ENCODE results near the gene SMG6. TPM values are rescaled to one million over a fixed set of nuclear protein-coding genes. Genes with fewer than 3 reads are reported as not detected.

Gene SMG6
- total and polyA plus RNA-seq, 5 experiments from 2014 or later, result 5.3 to 51.4 (median 13.5) TPM

DNA sequence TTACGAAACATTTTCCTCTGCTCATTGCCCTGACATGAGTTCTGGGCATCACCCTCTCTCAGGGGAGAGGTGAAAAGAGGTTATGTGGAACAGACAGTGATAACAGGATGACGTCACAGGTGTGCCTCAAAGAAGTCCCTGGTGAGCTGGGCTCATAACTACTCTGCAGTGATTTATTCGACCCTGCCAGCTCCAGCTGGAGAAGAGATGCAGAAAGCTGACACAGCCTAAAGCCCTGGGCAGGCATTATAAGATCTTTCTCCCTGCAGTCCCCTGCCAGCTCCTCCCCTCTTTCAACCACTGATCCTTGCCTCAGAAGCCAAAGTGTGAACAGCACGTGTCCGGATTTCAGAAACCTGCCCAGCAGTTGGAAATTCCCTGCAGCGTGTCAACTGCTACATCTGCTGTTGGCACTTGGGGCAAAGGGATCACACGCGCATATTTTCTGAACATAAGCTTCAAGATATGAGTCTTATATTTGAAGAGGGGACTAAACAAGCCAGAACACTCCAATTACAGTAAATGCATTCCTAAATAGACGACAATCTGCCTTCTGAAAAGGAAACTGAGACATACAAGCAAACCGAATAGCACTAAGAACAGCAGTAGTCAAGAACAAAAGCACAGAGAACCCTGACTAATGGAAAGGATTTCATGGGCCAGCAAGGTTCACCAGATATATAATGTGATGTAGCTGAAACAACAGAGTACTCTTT, 80.5 kb downstream of the SMG6 start:
- H3K9me3 Mint-ChIP-seq, result no peaks in the 10 kb centered on the region
- ATAC-seq (peak; percentile 52 to 69), DNase-seq (peak in 3 of 10 donors; percentile 4 to 58 (median 16))
- POLR2A ChIA-PET, result interaction anchor here (0.6 kb wide), 1 partner anchor 178 kb away, joined by 5 read pairs; no protein-coding TSS in a partner anchor
- peak overlapping the region in 3 of 10 donors; percentile 40 to 68 (median 43) for H3K4me3 Mint-ChIP-seq
- peaks cover 0 to 48% (median 7%) of the 10 kb centered on the region in 3 donors for H3K36me3 Mint-ChIP-seq
- H3K4me1 Mint-ChIP-seq, result peaks cover 15 to 45% (median 34%) of the 10 kb centered on the region in 4 donors
- peak overlapping the region in 8 of 10 donors; percentile 14 to 76 (median 68) for H3K27ac Mint-ChIP-seq
- no peaks in the 10 kb centered on the region for H3K27me3 Mint-ChIP-seq

DNA sequence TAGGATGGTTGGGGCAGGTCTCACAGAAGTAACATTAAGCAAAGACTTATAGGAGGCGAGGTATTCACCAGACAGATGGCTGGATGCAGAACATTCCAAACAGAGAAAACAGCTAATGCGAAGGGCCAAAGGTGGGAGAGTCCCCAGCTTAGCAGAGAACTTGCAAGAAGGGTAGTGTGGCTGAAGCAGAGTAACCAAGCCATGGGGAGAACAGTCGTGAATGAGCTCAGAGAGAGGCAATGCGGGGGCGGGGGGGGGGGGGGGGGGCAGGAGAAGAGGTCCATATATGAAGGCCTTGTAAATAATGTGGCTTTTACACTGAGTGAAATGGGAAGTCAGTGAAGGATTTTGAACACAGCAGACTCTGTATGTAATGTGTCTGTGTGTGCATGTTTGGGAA, 81.3 kb downstream of the SMG6 start:
- Mint-ChIP-seq H3K27me3 (no peaks in the 10 kb centered on the region), H3K9me3 (no peaks in the 10 kb centered on the region), H3K36me3 (peaks cover 0 to 48% (median 7%) of the 10 kb centered on the region in 3 donors), H3K4me1 (peaks cover 15 to 40% (median 36%) of the 10 kb centered on the region in 4 donors), H3K4me3 (peak overlapping the region in 1 of 10 donors; percentile 47), H3K27ac (peak overlapping the region in 4 of 10 donors; percentile 18 to 79 (median 68))
- ATAC-seq, result no peak
- POLR2A ChIA-PET, result no interaction called here
- no peak for DNase-seq

DNA sequence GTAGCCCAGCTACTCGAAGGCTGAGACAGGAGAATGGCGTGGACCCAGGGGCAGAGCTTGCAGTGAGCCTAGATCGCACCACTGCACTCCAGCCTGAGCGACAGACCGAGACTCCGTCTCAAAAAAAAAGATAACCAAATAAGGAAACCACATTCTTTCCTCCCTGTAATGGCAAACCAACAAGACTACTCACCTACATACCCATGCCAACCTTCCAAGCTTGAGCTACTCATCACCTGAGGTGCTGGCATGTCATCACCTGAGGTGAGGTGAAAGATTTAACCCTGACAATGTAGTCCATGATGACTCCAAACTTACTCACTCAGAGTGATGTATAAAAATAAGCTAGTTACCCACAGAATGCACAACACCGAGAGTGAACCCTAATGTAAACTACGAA, 85.2 kb downstream of the SMG6 start:
- Mint-ChIP-seq H3K36me3 (peaks cover 0 to 23% (median 7%) of the 10 kb centered on the region in 3 donors), H3K27me3 (no peaks in the 10 kb centered on the region), H3K9me3 (no peaks in the 10 kb centered on the region), H3K4me1 (peaks cover 25 to 55% (median 55%) of the 10 kb centered on the region in 4 donors), H3K27ac (peak overlapping the region in 9 of 10 donors; percentile 47 to 91 (median 75)), H3K4me3 (no peak overlapping the region)
- ATAC-seq, result no peak
- no peak for DNase-seq
- POLR2A ChIA-PET, result no interaction called here

DNA sequence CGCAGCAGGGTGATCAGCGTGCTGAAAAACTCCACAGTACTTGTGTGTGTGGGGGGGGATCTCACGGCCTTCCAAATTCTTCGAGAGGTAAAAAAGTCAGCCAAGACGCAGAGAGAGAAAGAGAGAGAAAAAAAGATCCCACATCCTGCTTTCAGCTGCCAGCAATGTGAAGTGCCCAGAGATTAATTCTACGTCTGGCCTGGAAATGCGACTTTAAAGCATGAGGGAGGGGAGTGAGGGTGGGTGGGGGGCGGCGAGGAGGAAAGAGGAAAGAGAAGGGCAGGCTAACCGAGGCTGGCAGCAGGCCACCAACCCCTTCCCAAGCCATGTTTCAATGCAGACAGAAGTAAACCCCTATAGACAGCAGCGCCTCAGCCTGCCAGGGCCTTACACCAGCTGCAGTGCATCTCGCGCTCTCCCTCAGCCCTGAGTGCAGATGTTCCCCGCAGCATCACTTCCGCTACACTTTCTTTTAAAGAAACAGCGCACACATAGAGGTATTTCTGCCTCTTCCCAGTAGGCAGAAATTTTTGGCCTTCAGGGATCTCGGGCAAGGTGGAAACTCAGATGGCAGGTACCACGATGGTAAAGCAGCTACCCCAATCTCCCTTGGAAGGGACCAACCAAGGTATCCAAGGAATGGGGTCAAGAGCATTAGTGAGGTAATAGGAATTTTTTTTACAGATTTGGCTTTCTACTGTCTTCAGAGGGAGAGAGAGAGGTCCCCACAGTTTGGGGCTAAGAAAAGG, 87.8 kb downstream of the SMG6 start:
- POLR2A ChIA-PET, result interaction anchor here (0.6 to 1.7 kb wide), 3 partner anchors 24 to 50 kb away, joined by 3 to 5 read pairs (median 4); no protein-coding TSS in a partner anchor
- ATAC-seq (peak; percentile 96), DNase-seq (peak; percentile 49 to 86 (median 70))
- Mint-ChIP-seq H3K27ac (peak overlapping the region; percentile 94 to 98 (median 96)), H3K4me3 (peak overlapping the region; percentile 75 to 87 (median 80)), H3K4me1 (peaks cover 26 to 61% (median 57%) of the 10 kb centered on the region in 4 donors), H3K36me3 (peaks cover 0 to 17% (median 6%) of the 10 kb centered on the region in 3 donors), H3K9me3 (no peaks in the 10 kb centered on the region), H3K27me3 (no peaks in the 10 kb centered on the region)

DNA sequence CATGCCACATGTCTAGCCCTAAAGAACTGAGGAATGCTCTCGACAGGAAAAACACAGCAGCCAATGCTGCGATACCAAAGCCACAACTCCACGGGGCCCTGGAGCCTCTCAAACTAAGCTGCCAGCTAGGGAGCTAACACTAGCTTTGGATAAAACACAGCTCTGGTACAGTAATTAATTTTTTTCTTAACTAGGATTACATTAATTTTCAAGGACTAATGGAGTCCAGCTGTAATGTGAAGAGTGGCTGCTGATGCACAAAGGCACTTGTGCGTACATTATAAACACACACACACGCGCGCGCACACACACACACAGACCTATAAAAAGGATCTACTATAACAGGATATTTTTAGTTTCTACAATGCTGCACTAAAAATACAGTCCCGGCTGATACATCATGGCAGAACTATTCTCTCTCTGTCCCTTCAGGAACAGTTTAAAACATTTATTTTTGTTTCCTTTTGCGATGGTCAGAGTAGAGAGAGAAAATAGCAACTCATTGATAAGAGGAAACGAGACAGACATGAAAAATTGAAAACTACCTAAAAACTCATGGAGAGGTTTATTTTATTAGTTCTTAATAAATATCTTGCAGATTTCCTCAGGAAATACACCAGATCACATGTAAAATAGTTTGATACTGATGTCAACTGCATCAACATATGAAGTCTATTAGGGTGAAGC, 88.5 kb downstream of the SMG6 start:
- H3K9me3 Mint-ChIP-seq, result no peaks in the 10 kb centered on the region
- H3K27ac Mint-ChIP-seq, result peak overlapping the region; percentile 94 to 98 (median 96)
- H3K27me3 Mint-ChIP-seq, result no peaks in the 10 kb centered on the region
- no peak for ATAC-seq
- H3K4me1 Mint-ChIP-seq, result peaks cover 30 to 65% (median 63%) of the 10 kb centered on the region in 4 donors
- POLR2A ChIA-PET, result interaction anchor here (1.0 to 1.7 kb wide), 2 partner anchors 23 to 51 kb away, joined by 3 to 5 read pairs; no protein-coding TSS in a partner anchor
- peak overlapping the region; percentile 75 to 87 (median 80) for H3K4me3 Mint-ChIP-seq
- peaks cover 0 to 20% (median 6%) of the 10 kb centered on the region in 3 donors for H3K36me3 Mint-ChIP-seq
- DNase-seq, result peak in 4 of 10 donors; percentile 16 to 27 (median 24)

DNA sequence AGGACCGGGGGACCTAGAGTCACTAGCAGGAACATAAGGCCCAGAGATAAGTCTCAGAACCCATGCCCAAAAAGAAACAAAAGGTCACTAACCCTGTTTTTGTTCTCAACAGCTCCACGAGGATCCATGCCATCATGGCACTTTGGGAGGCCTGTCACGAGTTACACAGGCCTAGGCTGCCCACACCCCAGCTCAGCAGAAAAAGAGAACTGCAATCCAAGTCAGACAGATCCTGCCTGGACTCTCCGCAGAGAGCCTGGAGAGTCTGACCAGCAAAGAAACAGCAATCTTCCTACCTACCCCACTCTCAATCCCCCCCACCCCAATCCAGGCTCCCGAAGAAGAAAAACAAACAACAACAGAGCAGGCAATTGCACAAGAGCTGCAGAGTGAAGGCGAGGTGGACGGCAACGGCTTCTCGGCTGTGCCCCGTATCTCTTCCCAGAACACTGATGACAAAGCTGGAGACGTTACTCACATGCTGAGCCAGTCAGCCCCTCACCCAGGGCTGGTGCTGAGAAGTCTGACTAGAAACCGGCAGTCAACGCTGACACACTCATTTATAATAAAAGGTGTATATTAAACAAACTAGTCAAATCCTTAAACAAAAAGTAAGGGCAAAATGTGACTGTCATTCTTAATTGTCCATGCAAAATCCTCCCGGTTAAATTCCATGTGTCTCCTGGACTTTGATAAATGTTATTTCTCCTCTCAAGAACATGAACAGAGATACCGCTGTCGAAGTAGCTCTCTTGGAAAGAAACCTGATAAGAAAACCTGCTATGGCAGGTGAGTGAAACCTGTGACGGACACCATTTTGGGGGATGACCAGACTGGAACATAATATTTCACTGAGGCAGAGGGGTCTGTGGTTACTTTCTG, 89.3 kb downstream of the SMG6 start:
- Mint-ChIP-seq H3K4me3 (peak overlapping the region; percentile 75 to 87 (median 80)), H3K9me3 (no peaks in the 10 kb centered on the region), H3K36me3 (peaks cover 0 to 16% (median 6%) of the 10 kb centered on the region in 3 donors), H3K4me1 (peaks cover 30 to 65% (median 63%) of the 10 kb centered on the region in 4 donors), H3K27me3 (no peaks in the 10 kb centered on the region), H3K27ac (peak overlapping the region; percentile 94 to 98 (median 96))
- DNase-seq, result no peak
- no peak for ATAC-seq
- POLR2A ChIA-PET, result interaction anchor here (0.6 to 2.1 kb wide), 6 partner anchors 21 to 81 kb away, joined by 3 to 5 read pairs (median 4); no protein-coding TSS in a partner anchor

DNA sequence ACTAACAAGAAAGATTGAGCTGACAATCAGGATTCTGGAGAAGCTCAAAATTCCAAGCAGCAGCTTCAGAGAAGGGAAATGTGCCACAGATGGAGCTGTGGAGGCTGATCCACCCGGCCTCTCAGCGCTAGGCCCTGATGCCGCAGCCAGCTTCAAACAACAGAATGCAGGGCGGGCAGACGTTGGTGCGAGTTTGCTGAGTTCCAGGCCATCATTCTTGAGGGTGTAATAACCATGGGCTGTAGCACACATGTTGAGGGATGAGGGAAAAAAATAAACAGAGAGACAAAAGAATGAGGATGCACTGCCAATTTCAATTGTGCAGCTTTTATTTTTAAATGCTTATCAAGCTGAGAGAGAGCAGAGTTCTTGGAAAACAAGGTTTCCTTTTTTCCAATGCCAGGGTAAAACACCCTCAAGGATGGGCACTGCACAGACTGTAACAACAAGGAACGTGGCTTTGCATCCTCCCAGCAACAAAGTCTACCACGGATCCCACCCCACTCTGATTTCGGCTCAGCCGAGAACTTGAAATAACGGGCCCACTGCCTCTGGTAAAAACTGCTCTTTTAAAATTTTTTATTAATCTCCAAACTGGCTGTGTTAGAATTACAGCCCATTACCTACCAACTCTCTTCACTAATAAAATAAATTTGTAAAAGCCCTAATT, 90.2 kb downstream of the SMG6 start:
- Mint-ChIP-seq H3K4me1 (peaks cover 29 to 66% (median 59%) of the 10 kb centered on the region in 4 donors), H3K4me3 (peak overlapping the region in 8 of 10 donors; percentile 28 to 83 (median 77)), H3K27me3 (no peaks in the 10 kb centered on the region), H3K27ac (peak overlapping the region; percentile 94 to 98 (median 96)), H3K36me3 (peaks cover 0 to 15% (median 3%) of the 10 kb centered on the region in 3 donors), H3K9me3 (no peaks in the 10 kb centered on the region)
- ATAC-seq, result no peak
- POLR2A ChIA-PET, result interaction anchor here (0.6 to 2.1 kb wide), 5 partner anchors 9 to 81 kb away, joined by 3 to 4 read pairs (median 3); no protein-coding TSS in a partner anchor
- no peak for DNase-seq

DNA sequence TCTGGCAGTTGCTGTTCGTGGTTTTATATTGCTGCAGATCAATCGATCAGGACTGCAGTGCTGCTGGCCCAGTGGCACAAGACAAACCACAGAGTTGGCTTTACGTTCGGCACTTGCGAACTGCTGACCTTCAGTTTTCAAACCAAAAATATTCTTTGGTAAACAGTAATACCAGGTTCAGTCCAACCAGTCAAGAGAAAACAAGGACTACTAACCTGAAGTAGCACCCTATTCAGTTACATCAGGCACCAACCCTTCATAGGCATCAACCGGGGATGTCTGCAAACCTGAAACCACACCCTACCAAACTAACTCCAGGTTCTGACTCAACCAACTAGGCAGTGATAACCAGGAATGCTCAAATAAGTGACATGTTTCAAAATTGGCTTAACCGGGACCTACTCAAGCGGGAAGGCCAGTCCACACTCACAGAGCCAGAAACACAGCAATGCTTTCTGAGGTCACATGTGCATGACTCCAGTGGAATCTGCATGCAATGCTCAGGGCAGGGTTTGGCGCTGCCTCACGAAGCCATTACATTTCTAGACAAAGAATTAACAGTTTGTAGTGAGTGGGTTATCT, 91.1 kb downstream of the SMG6 start:
- H3K9me3 Mint-ChIP-seq, result no peaks in the 10 kb centered on the region
- H3K27me3 Mint-ChIP-seq, result no peaks in the 10 kb centered on the region
- H3K4me1 Mint-ChIP-seq, result peaks cover 31 to 63% (median 60%) of the 10 kb centered on the region in 4 donors
- DNase-seq (no peak), ATAC-seq (no peak)
- peak overlapping the region in 7 of 10 donors; percentile 7 to 75 (median 19) for H3K4me3 Mint-ChIP-seq
- peak overlapping the region; percentile 23 to 98 (median 95) for H3K27ac Mint-ChIP-seq
- H3K36me3 Mint-ChIP-seq, result peaks cover 0 to 18% (median 2%) of the 10 kb centered on the region in 3 donors
- POLR2A ChIA-PET, result interaction anchor here (2.1 kb wide), 1 partner anchor 19 kb away, joined by 4 read pairs; no protein-coding TSS in a partner anchor

DNA sequence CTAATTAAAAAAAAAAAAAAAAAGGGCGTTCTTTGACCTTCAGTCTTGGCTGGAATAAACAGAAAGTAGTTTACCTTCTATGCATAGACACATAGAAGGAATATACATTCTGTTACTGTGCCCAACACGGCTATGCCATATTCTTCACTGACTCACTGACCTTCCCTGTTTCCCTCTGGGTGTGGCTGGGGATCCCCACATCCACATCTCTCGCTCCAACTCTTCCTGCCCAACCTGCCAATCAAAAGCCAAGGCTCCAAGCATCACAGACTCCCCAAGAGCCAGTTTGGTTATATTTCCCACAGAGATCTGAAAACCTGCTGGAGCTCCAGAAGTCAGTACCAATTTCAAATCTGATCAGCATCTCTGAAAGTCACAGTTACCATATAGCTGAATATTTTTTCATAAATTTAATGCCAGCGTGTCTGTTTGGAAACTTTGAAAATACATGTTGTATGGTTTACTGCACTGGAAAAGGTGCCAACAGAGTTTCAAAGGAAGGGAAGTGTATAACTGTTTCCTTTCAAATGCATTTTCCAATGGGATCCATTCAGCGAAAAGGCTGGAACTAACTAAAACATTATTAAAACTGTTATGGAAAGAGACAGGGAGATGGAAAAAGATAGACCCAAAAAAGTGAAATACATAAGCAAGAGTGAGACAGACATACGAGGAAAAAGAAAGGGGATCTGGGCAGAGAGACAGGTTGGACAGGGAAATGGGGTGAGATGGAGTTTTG, 91.8 kb downstream of the SMG6 start:
- DNase-seq (no peak), ATAC-seq (no peak)
- peak overlapping the region; percentile 23 to 98 (median 94) for H3K27ac Mint-ChIP-seq
- no peaks in the 10 kb centered on the region for H3K9me3 Mint-ChIP-seq
- H3K4me1 Mint-ChIP-seq, result peaks cover 31 to 62% (median 58%) of the 10 kb centered on the region in 4 donors
- no peaks in the 10 kb centered on the region for H3K27me3 Mint-ChIP-seq
- H3K36me3 Mint-ChIP-seq, result peaks cover 0 to 18% (median 2%) of the 10 kb centered on the region in 3 donors
- POLR2A ChIA-PET, result no interaction called here
- H3K4me3 Mint-ChIP-seq, result peak overlapping the region in 5 of 10 donors; percentile 14 to 75 (median 46)

DNA sequence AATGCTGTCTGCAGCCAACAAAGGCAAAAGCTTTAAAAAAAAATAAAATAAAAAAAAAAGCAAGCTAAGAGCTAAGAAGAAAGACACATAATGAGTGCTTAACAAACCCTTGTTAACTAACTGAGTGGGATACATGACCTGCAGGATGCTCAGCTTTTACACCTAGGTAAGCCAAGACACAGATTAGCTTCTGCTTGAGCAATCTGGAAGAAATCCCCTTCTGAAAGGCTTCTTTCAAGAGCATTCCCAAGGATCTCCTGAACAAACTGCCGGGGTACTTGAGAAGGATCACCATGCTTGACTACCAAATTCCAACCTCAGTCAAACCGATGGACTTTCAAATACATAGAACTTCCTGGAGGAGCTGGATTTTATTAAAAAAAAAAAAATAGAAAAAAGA, 92.9 kb downstream of the SMG6 start:
- POLR2A ChIA-PET, result interaction anchor here (0.6 kb wide), 1 partner anchor 74 kb away, joined by 4 read pairs; no protein-coding TSS in a partner anchor
- Mint-ChIP-seq H3K4me3 (no peak overlapping the region), H3K27me3 (no peaks in the 10 kb centered on the region), H3K4me1 (peaks cover 27 to 56% (median 50%) of the 10 kb centered on the region in 4 donors), H3K36me3 (peaks cover 0 to 18% (median 2%) of the 10 kb centered on the region in 3 donors), H3K27ac (peak overlapping the region in 1 of 10 donors; percentile 54), H3K9me3 (no peaks in the 10 kb centered on the region)
- DNase-seq, result no peak
- ATAC-seq, result no peak

Measured in naive thymus-derived CD8-positive, alpha-beta T cell (primary cell).